Gastroesophageal sphincter (tissue), 4 donors: ENCODE data around the gene ALDH3B1. TPM values are rescaled to one million over a fixed set of nuclear protein-coding genes. Genes with fewer than 3 reads are reported as not detected.

Source experiments
- ATAC-seq: fragments of 150-250 bp; one replicate; pipeline ENCODE4 v1.9.1; 2016; ENCODE audit warnings: mild to moderate bottlenecking, moderate library complexity
- H3K27ac ChIP-seq, 4 donors: fragments of 200-600 bp; sonication (generic) in 3 of 4; 1 replicate in 3 of 4; 2 replicates in 1 of 4; pipeline ENCODE4 v1.5.1; 2016 to 2019
- H3K27me3 ChIP-seq: fragments of 200-600 bp; sonication (generic); one replicate; pipeline ENCODE4 v1.5.1; 2019
- H3K36me3 ChIP-seq, 2 donors: fragments of 200-600 bp; sonication (generic); one replicate each; pipeline ENCODE4 v1.5.1; 2019; ENCODE audit warnings: control low read depth in 1 of 2
- H3K4me1 ChIP-seq, 3 donors: fragments of 200-600 bp; sonication (generic); 1 replicate in 2 of 3; 2 replicates in 1 of 3; pipeline ENCODE4 v1.5.1; 2016 to 2019; ENCODE audit warnings: control low read depth in 2 of 3
- H3K4me3 ChIP-seq, 2 donors: fragments of 200-600 bp; sonication (generic); one replicate each; pipeline ENCODE4 v1.5.1; 2019; ENCODE audit warnings: mild to moderate bottlenecking in 1 of 2, moderate library complexity in 1 of 2
- H3K9me3 ChIP-seq, 3 donors: fragments of 200-600 bp; sonication (generic); one replicate each; pipeline ENCODE4 v1.5.1; 2017 to 2019; ENCODE audit warnings: control low read depth in 2 of 3
- CTCF ChIP-seq, 4 experiments: fragments of 200-600 bp in 2 of 4; fragments of 450-650 bp in 2 of 4; sonication (generic) in 1 of 4; IDR thresholded peaks; one replicate each; pipeline ENCODE4 v1.5.1; 2017 to 2019; ENCODE audit warnings: antibody characterized with exemption in 4 of 4, mild to moderate bottlenecking in 2 of 4, moderate library complexity in 2 of 4
- EP300 ChIP-seq: sonication (generic); formaldehyde crosslinking; IDR thresholded peaks from one replicate; pipeline ENCODE4 v1.6.1; 2017; ENCODE audit warnings: antibody characterized with exemption, mild to moderate bottlenecking
- POLR2A ChIP-seq, 2 donors: fragments of 450-650 bp; IDR thresholded peaks; one replicate each; pipeline ENCODE4 v1.6.1; 2017; ENCODE audit warnings: antibody characterized with exemption in 2 of 2, mild to moderate bottlenecking in 2 of 2, moderate library complexity in 1 of 2
- POLR2AphosphoS5 ChIP-seq: sonication (generic); formaldehyde crosslinking; IDR thresholded peaks from one replicate; pipeline ENCODE4 v1.6.1; 2017; ENCODE audit warnings: antibody characterized with exemption
- WGBS, 2 donors: methylation state at CpG; one replicate each; pipeline ENCODE4 v1.1.5; 2018; ENCODE audit warnings: low coverage in 1 of 2; 5-methylcytosine and 5-hydroxymethylcytosine counted together
- total RNA-seq, 4 donors: library from RNA; depleted of rRNA; stranded (reverse); fragments of >200 nt; gene quantifications; one replicate each; pipeline ENCODE4 v1.1.0, GENCODE V29; 2016

Gene ALDH3B1
- total RNA-seq, 4 donors from 2014 or later, result 6.4 to 15.1 (median 11.2) TPM

GRCh38 chr11:68003846-68004550 is 6.1 kb upstream of the ALDH3B1 start, which contains the start of gene UNC93B1:
Gene UNC93B1 (minus strand): TSS chr11:68004097. CDS start chr11:68004043, 54 bp downstream.
- ATAC-seq, result peak; percentile 93
- TF ChIP-seq POLR2A (IDR thresholded peaks at IDR 0.05) (peak; percentile 39 to 69), POLR2AphosphoS5 (no peak)
- Histone ChIP-seq H3K9me3 (no peaks in the 10 kb centered on the region), H3K4me3 (peak within 1 kb of the TSS; percentile 42 to 91), H3K27ac (peak within 1 kb of the TSS in 3 of 4 donors; percentile 72 to 80 (median 73)), H3K27me3 (no peaks in the 10 kb centered on the region), H3K4me1 (peaks cover 0 to 27% (median 0%) of the 10 kb centered on the region in 3 donors), H3K36me3 (no peaks in the 10 kb centered on the region)
- 0 to 10% methylated on average over 1 to 2 of the region's 64 CpGs for WGBS, 2 donors

- WGBS, 2 donors, result 68 to 81% methylated on average over 5 to 7 of the region's 14 CpGs
Measured at GRCh38 chr11:68004551-68005335, 5.4 kb upstream of the ALDH3B1 start.

GRCh38 chr11:68006606-68007166 is 3.4 kb upstream of the ALDH3B1 start:
- WGBS, 2 donors, result no CpG with 5 or more reads among the region's 7 CpGs
- TF ChIP-seq POLR2AphosphoS5 (no peak), CTCF (IDR thresholded peaks at IDR 0.05) (no peak), POLR2A (IDR thresholded peaks at IDR 0.05) (no peak)
- Histone ChIP-seq H3K9me3 (no peaks in the 10 kb centered on the region), H3K27me3 (no peaks in the 10 kb centered on the region), H3K36me3 (no peaks in the 10 kb centered on the region), H3K4me1 (peaks cover 0 to 54% (median 12%) of the 10 kb centered on the region in 3 donors), H3K4me3 (no peak overlapping the region), H3K27ac (no peak overlapping the region)
- no peak for ATAC-seq

More at GRCh38 chr11:68004551-68005335, 5.4 kb upstream of the ALDH3B1 start:
- ATAC-seq, result no peak
- TF ChIP-seq POLR2AphosphoS5 (no peak), POLR2A (IDR thresholded peaks at IDR 0.05) (no peak), CTCF (IDR thresholded peaks at IDR 0.05) (no peak), EP300 (no peak)
- Histone ChIP-seq H3K27ac (peak overlapping the region in 2 of 4 donors; percentile 23 to 80), H3K36me3 (no peaks in the 10 kb centered on the region), H3K9me3 (no peaks in the 10 kb centered on the region), H3K4me3 (peak overlapping the region in 1 of 2 donors; percentile 91), H3K27me3 (no peaks in the 10 kb centered on the region), H3K4me1 (peaks cover 0 to 34% (median 2%) of the 10 kb centered on the region in 3 donors)

GRCh38 chr11:68007498-68008380 is 2.4 kb upstream of the ALDH3B1 start:
- Histone ChIP-seq H3K9me3 (no peaks in the 10 kb centered on the region), H3K36me3 (no peaks in the 10 kb centered on the region), H3K27ac (peak overlapping the region in 1 of 4 donors; percentile 87), H3K4me1 (peaks cover 0 to 59% (median 12%) of the 10 kb centered on the region in 3 donors), H3K4me3 (no peak overlapping the region), H3K27me3 (no peaks in the 10 kb centered on the region)
- ATAC-seq, result no peak
- WGBS, 2 donors, result 88% methylated on average over 5 of the region's 16 CpGs; no CpG with 5 or more reads in 1 of the 2 donors
- TF ChIP-seq POLR2A (IDR thresholded peaks at IDR 0.05) (no peak), EP300 (no peak), CTCF (IDR thresholded peaks at IDR 0.05) (no peak), POLR2AphosphoS5 (no peak)
